ENCODE results near the gene PODNL1. TPM values are rescaled to one million over a fixed set of nuclear protein-coding genes. Genes with fewer than 3 reads are reported as not detected.

The PODNL1 gene
- total and polyA plus RNA-seq, 2 experiments from 2014 or later = 0.24 TPM; not detected in 1

- no peak for TF ChIP-seq ZNF114 (CRISPR knock-in tag; IDR thresholded peaks at IDR 0.05)
- no peak for TF ChIP-seq EZH2phosphoT487 (IDR thresholded peaks at IDR 0.05; ENCODE audit: unreplicated experiment)
- TF ChIP-seq ZNF462 (CRISPR knock-in tag; IDR thresholded peaks at IDR 0.05) = no peak
Measured at GRCh38 chr19:13892870-13893269, 45.3 kb downstream of the PODNL1 start (continued).

GRCh38 chr19:13890136-13890535, 48.1 kb downstream of the PODNL1 start:
- H3K27me3 ChIP-seq (ENCODE audit: insufficient read depth) = no peaks in the 10 kb centered on the region
- H3K27ac ChIP-seq (ENCODE audit: low read depth) = no peak overlapping the region
- H2AFZ ChIP-seq = no peak overlapping the region
- no peaks in the 10 kb centered on the region for H3K9me3 Mint-ChIP-seq
- no peaks in the 10 kb centered on the region for H3K4me1 Mint-ChIP-seq
- H4K20me1 ChIP-seq (replicated peaks; ENCODE audit: insufficient read depth) = no peaks in the 10 kb centered on the region
- H3K4me1 ChIP-seq (ENCODE audit: insufficient read depth) = no peaks in the 10 kb centered on the region
- H3K27ac Mint-ChIP-seq = no peak overlapping the region
- no peaks in the 10 kb centered on the region for H3K36me3 Mint-ChIP-seq (ENCODE audit: low read depth)
- no peaks in the 10 kb centered on the region for H3K36me3 ChIP-seq (ENCODE audit: insufficient read depth)
- no peak overlapping the region for H3K4me3 Mint-ChIP-seq
- H3K4me3 ChIP-seq = no peak overlapping the region
- H3K27me3 Mint-ChIP-seq (ENCODE audit: insufficient read depth, low read depth, poor library complexity) = no peaks in the 10 kb centered on the region
- H3K9me2 ChIP-seq (ENCODE audit: insufficient read depth) = no peaks in the 10 kb centered on the region
- ATAC-seq (no peak), DNase-seq (ENCODE audit: low spot score) (no peak)
- no peak overlapping the region for H3K4me2 ChIP-seq
- H3K79me2 ChIP-seq (replicated peaks; ENCODE audit: insufficient read depth) = no peaks in the 10 kb centered on the region
- H3F3A ChIP-seq (replicated peaks; ENCODE audit: low read depth) = no peaks in the 10 kb centered on the region
- no peak for TF ChIP-seq ZNF114 (CRISPR knock-in tag; IDR thresholded peaks at IDR 0.05)
- no peak for TF ChIP-seq ZNF331 (CRISPR knock-in tag; IDR thresholded peaks at IDR 0.05; ENCODE audit: low read depth)
- no peak for TF ChIP-seq REST (IDR thresholded peaks at IDR 0.05; ENCODE audit: unreplicated experiment)
- TF ChIP-seq CTCF (conservative IDR thresholded peaks at IDR 0.05; ENCODE audit: low read depth in 2 of 2) = no peak
